Measurements from ENCODE around the gene MAP3K2.
"Not testable (repeated sequence)": the region's sequence is repeated elsewhere in the genome, so short reads cannot be mapped to it uniquely, and the experiment has no call there.

The MAP3K2 gene

DNA sequence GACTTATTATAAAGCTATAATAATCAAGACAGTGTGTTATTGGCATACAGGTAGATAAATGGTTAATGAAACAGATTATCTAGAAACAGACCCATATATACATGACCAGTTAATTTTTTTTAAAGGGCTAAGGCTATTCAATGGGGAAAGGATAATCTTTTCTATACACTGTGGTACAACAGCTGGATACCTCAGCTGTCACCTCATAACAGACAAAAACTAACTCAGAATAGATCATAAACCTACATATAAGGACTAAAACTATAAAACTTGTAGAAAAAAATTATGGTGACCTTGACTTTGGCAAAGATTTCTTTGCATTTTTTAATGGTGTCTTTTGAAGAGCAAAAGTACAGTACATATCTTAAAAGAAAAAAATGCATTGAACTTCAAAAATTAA lies 30.2 kb downstream of the MAP3K2 start:
- Histone ChIP-seq H3K4me3 (replicated peaks; ENCODE audit: low read depth, low read length) (no peak overlapping the region), H3K27me3 (replicated peaks; ENCODE audit: control insufficient read depth, insufficient read depth, low read length) (no peaks in the 10 kb centered on the region), H3K36me3 (ENCODE audit: control insufficient read depth, insufficient read depth, low read length) (no peaks in the 10 kb centered on the region)
- TF ChIP-seq, protein P1, sequence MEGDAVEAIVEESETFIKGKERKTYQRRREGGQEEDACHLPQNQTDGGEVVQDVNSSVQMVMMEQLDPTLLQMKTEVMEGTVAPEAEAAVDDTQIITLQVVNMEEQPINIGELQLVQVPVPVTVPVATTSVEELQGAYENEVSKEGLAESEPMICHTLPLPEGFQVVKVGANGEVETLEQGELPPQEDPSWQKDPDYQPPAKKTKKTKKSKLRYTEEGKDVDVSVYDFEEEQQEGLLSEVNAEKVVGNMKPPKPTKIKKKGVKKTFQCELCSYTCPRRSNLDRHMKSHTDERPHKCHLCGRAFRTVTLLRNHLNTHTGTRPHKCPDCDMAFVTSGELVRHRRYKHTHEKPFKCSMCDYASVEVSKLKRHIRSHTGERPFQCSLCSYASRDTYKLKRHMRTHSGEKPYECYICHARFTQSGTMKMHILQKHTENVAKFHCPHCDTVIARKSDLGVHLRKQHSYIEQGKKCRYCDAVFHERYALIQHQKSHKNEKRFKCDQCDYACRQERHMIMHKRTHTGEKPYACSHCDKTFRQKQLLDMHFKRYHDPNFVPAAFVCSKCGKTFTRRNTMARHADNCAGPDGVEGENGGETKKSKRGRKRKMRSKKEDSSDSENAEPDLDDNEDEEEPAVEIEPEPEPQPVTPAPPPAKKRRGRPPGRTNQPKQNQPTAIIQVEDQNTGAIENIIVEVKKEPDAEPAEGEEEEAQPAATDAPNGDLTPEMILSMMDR (IDR thresholded peaks at IDR 0.05; ENCODE audit: insufficient read depth, low read length, poor library complexity, severe bottlenecking): no peak
- no peak for DNase-seq (ENCODE audit: extremely low read depth, insufficient read length)

- TF ChIP-seq, protein P1 (IDR thresholded peaks at IDR 0.05; ENCODE audit: insufficient read depth, low read length, poor library complexity, severe bottlenecking): no peak
- Histone ChIP-seq H3K4me3 (replicated peaks; ENCODE audit: low read depth, low read length) (no peak overlapping the region), H3K27me3 (replicated peaks; ENCODE audit: control insufficient read depth, insufficient read depth, low read length) (no peaks in the 10 kb centered on the region), H3K36me3 (ENCODE audit: control insufficient read depth, insufficient read depth, low read length) (no peaks in the 10 kb centered on the region)
- no peak for DNase-seq (ENCODE audit: extremely low read depth, insufficient read length)
Measured at GRCh38 chr2:127356531-127356930, 31.2 kb downstream of the MAP3K2 start.

- Histone ChIP-seq H3K27me3 (replicated peaks; ENCODE audit: control insufficient read depth, insufficient read depth, low read length) (no peaks in the 10 kb centered on the region), H3K4me3 (replicated peaks; ENCODE audit: low read depth, low read length) (no peak overlapping the region), H3K36me3 (ENCODE audit: control insufficient read depth, insufficient read depth, low read length) (no peaks in the 10 kb centered on the region)
- no peak for DNase-seq (ENCODE audit: extremely low read depth, insufficient read length)
- TF ChIP-seq, protein P1 (IDR thresholded peaks at IDR 0.05; ENCODE audit: insufficient read depth, low read length, poor library complexity, severe bottlenecking): peak; percentile 83
Measured at GRCh38 chr2:127355407-127356008, 32.3 kb downstream of the MAP3K2 start.

DNA sequence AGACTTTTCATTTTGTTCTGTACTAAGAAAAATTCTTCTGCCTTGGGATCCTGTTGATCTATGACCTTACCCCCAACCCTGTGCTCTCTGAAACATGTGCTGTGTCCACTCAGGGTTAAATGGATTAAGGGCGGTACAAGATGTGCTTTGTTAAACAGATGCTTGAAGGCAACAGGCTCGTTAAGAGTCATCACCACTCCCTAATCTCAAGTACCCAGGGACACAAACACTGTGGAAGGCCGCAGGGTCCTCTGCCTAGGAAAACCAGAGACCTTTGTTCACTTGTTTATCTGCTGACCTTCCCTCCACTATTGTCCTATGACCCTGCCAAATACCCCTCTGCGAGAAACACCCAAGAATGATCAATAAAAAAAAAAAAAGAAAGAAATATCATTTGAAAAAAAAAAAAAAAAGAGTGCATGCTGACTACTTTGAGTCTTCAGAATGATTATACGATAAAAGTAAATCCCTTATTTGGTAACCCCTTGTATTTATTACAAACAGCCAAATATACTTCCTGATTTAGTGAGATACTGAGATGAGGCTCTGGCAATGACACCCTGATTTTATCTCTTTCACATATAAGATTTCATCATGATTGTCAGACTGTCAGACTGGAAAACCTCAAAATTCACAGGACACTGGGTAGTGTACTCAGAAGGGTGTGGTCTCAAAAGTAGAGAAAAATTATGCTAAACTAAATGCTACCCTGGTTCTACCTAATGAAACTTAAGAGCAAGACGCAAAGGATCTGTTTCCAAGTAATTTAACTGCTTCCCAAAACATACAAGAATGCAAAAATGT lies 33.7 kb downstream of the MAP3K2 start:
- H3K27me3 ChIP-seq (replicated peaks; ENCODE audit: control insufficient read depth, insufficient read depth, low read length); DNase-seq (ENCODE audit: extremely low read depth, insufficient read length); H3K4me3 ChIP-seq (replicated peaks; ENCODE audit: low read depth, low read length); H3K36me3 ChIP-seq (ENCODE audit: control insufficient read depth, insufficient read depth, low read length): not testable (repeated sequence)

DNA sequence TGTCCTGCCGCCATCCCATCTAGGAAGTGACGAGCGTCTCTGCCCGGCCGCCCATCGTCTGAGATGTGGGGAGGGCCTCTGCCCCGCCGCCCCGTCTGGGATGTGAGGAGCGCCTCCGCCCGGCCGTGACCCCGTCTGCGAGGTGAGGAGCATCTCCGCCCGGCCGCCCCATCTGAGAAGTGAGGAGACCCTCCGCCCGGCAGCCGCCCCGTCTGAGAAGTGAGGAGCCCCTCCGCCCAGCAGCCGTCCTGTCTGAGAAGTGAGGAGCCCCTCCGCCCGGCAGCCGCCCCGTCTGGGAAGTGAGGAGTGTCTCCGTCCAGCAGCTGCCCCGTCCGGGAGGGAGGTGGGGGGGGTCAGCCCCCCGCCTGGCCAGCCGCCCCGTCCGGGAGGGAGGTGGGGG lies 34.6 kb downstream of the MAP3K2 start:
- not testable (repeated sequence) for H3K27me3 ChIP-seq (replicated peaks; ENCODE audit: control insufficient read depth, insufficient read depth, low read length); H3K4me3 ChIP-seq (replicated peaks; ENCODE audit: low read depth, low read length); H3K36me3 ChIP-seq (ENCODE audit: control insufficient read depth, insufficient read depth, low read length); DNase-seq (ENCODE audit: extremely low read depth, insufficient read length)

- H3K36me3 ChIP-seq (ENCODE audit: control insufficient read depth, insufficient read depth, low read length): no peaks in the 10 kb centered on the region
- no peaks in the 10 kb centered on the region for H3K27me3 ChIP-seq (replicated peaks; ENCODE audit: control insufficient read depth, insufficient read depth, low read length)
- no peak for DNase-seq (ENCODE audit: extremely low read depth, insufficient read length)
- H3K4me3 ChIP-seq (replicated peaks; ENCODE audit: low read depth, low read length): no peak overlapping the region
- TF ChIP-seq, protein P1 (IDR thresholded peaks at IDR 0.05; ENCODE audit: insufficient read depth, low read length, poor library complexity, severe bottlenecking): no peak
Measured at GRCh38 chr2:127351603-127352002, 36.2 kb downstream of the MAP3K2 start.

Measured in GM06990 (cell line).